Astrocyte of the cerebellum (primary cell): ENCODE data around the gene RTN1.

Source experiments
- DNase-seq: peaks from one replicate; pipeline ENCODE4 v3.0.0-alpha.2; 2011; ENCODE audit warnings: low read depth
- H3K4me3 ChIP-seq: 2 replicates; pipeline ENCODE4 v1.5.1; 2011; ENCODE audit warnings: mild to moderate bottlenecking, low read depth, low read length, moderate library complexity
- in situ Hi-C: cut with HindIII; loops from 2 replicates; pipeline ENCODE4 v1.10.0; 2017; ENCODE audit warnings: low sequenced_read_pairs
- TF ChIP-seq, protein P1 (sequence below): IDR thresholded peaks from 2 replicates; pipeline ENCODE4 v1.5.1; 2012; ENCODE audit warnings: low read length, low read depth, moderate library complexity, mild to moderate bottlenecking; ENCODE audit errors: missing control alignments

The RTN1 gene

DNA sequence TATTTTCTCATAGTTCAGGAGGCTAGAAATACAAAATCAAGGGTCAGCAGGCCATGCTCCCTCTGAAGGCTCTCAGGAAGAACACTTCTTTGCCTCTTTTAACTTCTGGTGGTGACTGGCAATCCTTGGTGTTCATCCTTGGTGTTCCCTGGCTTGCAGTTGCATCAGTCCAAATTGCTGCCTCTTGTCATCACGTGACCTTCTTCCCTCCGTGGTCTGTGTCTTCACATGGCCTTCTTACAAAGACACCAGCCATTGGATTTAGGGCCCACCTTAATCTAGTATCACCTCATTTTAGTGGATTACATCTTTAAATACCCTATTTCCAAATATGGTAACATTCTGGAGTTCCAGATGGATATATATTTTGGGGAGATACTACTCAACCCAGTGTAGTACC, 41.9 kb upstream of the RTN1 start:
- TF ChIP-seq, protein P1, sequence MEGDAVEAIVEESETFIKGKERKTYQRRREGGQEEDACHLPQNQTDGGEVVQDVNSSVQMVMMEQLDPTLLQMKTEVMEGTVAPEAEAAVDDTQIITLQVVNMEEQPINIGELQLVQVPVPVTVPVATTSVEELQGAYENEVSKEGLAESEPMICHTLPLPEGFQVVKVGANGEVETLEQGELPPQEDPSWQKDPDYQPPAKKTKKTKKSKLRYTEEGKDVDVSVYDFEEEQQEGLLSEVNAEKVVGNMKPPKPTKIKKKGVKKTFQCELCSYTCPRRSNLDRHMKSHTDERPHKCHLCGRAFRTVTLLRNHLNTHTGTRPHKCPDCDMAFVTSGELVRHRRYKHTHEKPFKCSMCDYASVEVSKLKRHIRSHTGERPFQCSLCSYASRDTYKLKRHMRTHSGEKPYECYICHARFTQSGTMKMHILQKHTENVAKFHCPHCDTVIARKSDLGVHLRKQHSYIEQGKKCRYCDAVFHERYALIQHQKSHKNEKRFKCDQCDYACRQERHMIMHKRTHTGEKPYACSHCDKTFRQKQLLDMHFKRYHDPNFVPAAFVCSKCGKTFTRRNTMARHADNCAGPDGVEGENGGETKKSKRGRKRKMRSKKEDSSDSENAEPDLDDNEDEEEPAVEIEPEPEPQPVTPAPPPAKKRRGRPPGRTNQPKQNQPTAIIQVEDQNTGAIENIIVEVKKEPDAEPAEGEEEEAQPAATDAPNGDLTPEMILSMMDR, result no peak
- no peak overlapping the region for H3K4me3 ChIP-seq
- no peak for DNase-seq
- in situ Hi-C loops, result no loop called here

DNA sequence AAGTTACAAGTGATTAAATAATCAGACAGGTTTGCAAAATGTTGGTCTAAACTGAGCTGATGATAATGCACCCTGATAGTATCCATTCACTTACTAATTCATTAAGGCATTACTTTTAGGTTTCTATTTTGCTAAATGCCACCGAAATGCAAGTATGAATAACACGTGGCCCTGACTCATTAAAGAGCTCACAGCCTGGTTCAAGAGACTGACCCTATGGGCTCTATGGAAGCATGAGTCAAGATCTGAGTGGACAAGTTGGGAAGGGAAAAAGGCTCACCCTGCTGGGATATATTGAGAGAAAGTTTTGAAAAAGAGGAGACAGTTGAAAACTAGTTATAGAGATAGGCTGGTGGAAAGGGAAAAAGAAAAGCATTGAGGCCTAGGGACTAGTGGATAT, 34.6 kb upstream of the RTN1 start:
- H3K4me3 ChIP-seq, result no peak overlapping the region
- TF ChIP-seq, protein P1, result no peak
- no peak for DNase-seq
- in situ Hi-C loops, result no loop called here

- no peak for DNase-seq
- in situ Hi-C loops, result no loop called here
- no peak overlapping the region for H3K4me3 ChIP-seq
- TF ChIP-seq, protein P1, result no peak
Observed at GRCh38 chr14:59904184-59904583, 33.6 kb upstream of the RTN1 start.

GRCh38 chr14:59900556-59900955, 30.0 kb upstream of the RTN1 start:
- TF ChIP-seq, protein P1, result no peak
- no peak for DNase-seq
- no peak overlapping the region for H3K4me3 ChIP-seq
- in situ Hi-C loops, result no loop called here

GRCh38 chr14:59897757-59898383, 27.3 kb upstream of the RTN1 start:
- DNase-seq, result peak; percentile 46
- in situ Hi-C loops, result no loop called here
- no peak overlapping the region for H3K4me3 ChIP-seq
- TF ChIP-seq, protein P1, result peak; percentile 75

GRCh38 chr14:59895721-59896120, 25.1 kb upstream of the RTN1 start:
- TF ChIP-seq, protein P1, result no peak
- no peak overlapping the region for H3K4me3 ChIP-seq
- in situ Hi-C loops, result no loop called here
- DNase-seq, result no peak
